ENCODE measurements around the gene SPCS1.
"Not testable (repeated sequence)": the region's sequence is repeated elsewhere in the genome, so short reads cannot be mapped to it uniquely, and the experiment has no call there.

SPCS1 gene

DNA sequence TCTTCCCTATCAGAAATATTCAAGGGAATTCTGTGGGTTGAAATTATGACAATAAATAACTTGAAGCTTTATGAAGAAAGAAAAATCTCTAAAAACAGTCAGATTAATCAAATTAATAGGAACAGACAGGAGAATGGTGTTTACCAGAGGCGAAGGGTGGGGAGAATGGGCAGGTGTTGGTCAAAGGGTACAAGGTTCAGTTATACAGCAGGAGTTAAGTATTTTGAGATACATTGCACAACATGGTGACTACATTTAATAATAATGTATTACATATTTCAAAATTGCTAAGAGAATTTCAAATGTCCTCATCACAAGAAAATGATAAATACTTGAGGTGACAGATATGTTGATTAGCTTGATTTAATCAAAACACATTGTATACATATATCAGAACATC is 18.6 kb downstream of the SPCS1 start:
- H3K27me3 ChIP-seq (ENCODE audit: insufficient read depth, low read length), result no peaks in the 10 kb centered on the region
- no peak overlapping the region for H3K9ac ChIP-seq (ENCODE audit: low read length)
- no peak overlapping the region for H4K12ac ChIP-seq (ENCODE audit: low read depth, low read length)
- no peak overlapping the region for H2BK12ac ChIP-seq (ENCODE audit: low read length)
- H2BK5ac ChIP-seq (ENCODE audit: low read depth, low read length, poor library complexity), result no peak overlapping the region
- H3K36me3 ChIP-seq (ENCODE audit: control insufficient read depth in 1 of 2, insufficient read depth in 2 of 2, low read length in 2 of 2), result peaks cover 4 to 7% of the 10 kb centered on the region in 2 experiments
- no CpG with 5 or more reads among the region's 1 CpG for whole genome bisulfite sequencing (ENCODE audit: extremely low coverage, insufficient coverage, insufficient read length)
- peak in 1 of 2 donors; percentile 28 for DNase-seq
- no peak overlapping the region for H2BK120ac ChIP-seq (ENCODE audit: insufficient read depth, low read length, poor library complexity)
- no peak overlapping the region for H2AFZ ChIP-seq (ENCODE audit: insufficient read depth, low read length, poor library complexity)
- H3K4me1 ChIP-seq (ENCODE audit: control insufficient read depth in 1 of 2, insufficient read depth in 2 of 2, low read length in 2 of 2), result peaks cover 3 to 5% of the 10 kb centered on the region in 2 experiments
- no peak overlapping the region for H3K27ac ChIP-seq (ENCODE audit: low read depth, low read length)
- no peak overlapping the region for H3K4me3 ChIP-seq (ENCODE audit: low read depth, low read length)
- H3K79me1 ChIP-seq (ENCODE audit: low read length), result peaks cover 3% of the 10 kb centered on the region
- H3K4me2 ChIP-seq (ENCODE audit: low read length), result no peak overlapping the region
- H2AK5ac ChIP-seq (ENCODE audit: low read length), result no peak overlapping the region
- H3K18ac ChIP-seq (ENCODE audit: low read length), result no peak overlapping the region
- no peak overlapping the region for H4K91ac ChIP-seq (ENCODE audit: low read depth, low read length)
- no peak overlapping the region for H3K23ac ChIP-seq (ENCODE audit: low read length)
- no peak overlapping the region for H3K4ac ChIP-seq (ENCODE audit: low read depth, low read length)
- no peak overlapping the region for H4K8ac ChIP-seq (ENCODE audit: low read depth, low read length)
- no peak overlapping the region for H3K14ac ChIP-seq (ENCODE audit: low read length)
- H3K9me3 ChIP-seq (ENCODE audit: insufficient read depth, low read depth, low read length), result peaks cover 3% of the 10 kb centered on the region
- H3K79me2 ChIP-seq (ENCODE audit: control insufficient read depth, insufficient read depth, low read length, poor library complexity), result no peaks in the 10 kb centered on the region

DNA sequence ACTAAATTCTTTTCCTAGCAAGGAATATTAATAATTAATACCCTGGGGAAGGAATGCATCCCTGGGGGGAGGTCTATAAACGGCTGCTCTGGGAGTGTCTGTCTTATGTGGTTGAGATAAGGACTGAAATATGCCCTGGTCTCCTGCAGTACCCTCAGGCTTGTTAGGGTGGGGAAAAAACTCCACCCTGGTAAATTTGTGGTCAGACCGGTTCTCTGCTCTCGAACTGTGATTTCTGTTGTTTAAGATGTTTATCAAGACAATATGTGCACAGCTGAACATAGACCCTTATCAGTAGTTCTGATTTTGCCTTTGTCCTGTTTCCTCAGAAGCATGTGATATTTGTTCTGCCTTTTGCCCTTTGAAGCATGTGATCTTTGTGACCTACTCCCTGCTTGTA is 22.8 kb downstream of the SPCS1 start:
- not testable (repeated sequence) for H3K9me3 ChIP-seq (ENCODE audit: insufficient read depth, low read depth, low read length); H3K14ac ChIP-seq (ENCODE audit: low read length); H2BK12ac ChIP-seq (ENCODE audit: low read length); H3K27me3 ChIP-seq (ENCODE audit: insufficient read depth, low read length); H3K4ac ChIP-seq (ENCODE audit: low read depth, low read length); H3K9ac ChIP-seq (ENCODE audit: low read length); H2AK5ac ChIP-seq (ENCODE audit: low read length); H4K12ac ChIP-seq (ENCODE audit: low read depth, low read length); H3K27ac ChIP-seq (ENCODE audit: low read depth, low read length); H3K4me3 ChIP-seq (ENCODE audit: low read depth, low read length); H2BK120ac ChIP-seq (ENCODE audit: insufficient read depth, low read length, poor library complexity); H3K4me1 ChIP-seq (ENCODE audit: control insufficient read depth in 1 of 2, insufficient read depth in 2 of 2, low read length in 2 of 2); H3K23ac ChIP-seq (ENCODE audit: low read length); H2AFZ ChIP-seq (ENCODE audit: insufficient read depth, low read length, poor library complexity); H3K18ac ChIP-seq (ENCODE audit: low read length); H3K4me2 ChIP-seq (ENCODE audit: low read length); H2BK5ac ChIP-seq (ENCODE audit: low read depth, low read length, poor library complexity); H3K79me2 ChIP-seq (ENCODE audit: control insufficient read depth, insufficient read depth, low read length, poor library complexity); H3K79me1 ChIP-seq (ENCODE audit: low read length); H4K8ac ChIP-seq (ENCODE audit: low read depth, low read length); H4K91ac ChIP-seq (ENCODE audit: low read depth, low read length)
- peaks cover 16 to 20% of the 10 kb centered on the region in 2 experiments for H3K36me3 ChIP-seq (ENCODE audit: control insufficient read depth in 1 of 2, insufficient read depth in 2 of 2, low read length in 2 of 2)
- no CpG with 5 or more reads among the region's 3 CpGs for WGBS (ENCODE audit: extremely low coverage, insufficient coverage, insufficient read length)
- DNase-seq, result peak; percentile 14 to 74

DNA sequence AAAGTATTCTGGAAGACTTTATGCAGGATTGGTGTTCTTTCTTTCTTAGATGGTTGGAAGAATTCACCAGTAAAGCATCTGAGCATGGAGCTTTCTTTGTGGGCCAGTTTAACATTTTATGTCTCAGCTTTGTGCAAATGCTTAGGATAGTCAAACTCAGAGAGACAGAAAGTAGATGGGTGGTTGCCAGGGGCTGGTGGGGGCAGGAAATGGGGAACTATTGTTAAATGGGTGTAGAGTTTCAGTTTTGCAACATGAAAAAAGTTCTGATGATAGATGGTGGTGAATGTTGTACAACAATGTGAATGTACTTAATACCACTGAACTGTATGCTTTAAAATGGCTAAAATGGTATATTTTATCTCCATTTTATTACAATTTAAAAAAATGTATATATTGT is 24.8 kb downstream of the SPCS1 start:
- Histone ChIP-seq H3K4me2 (ENCODE audit: low read length) (no peak overlapping the region), H3K27ac (ENCODE audit: low read depth, low read length) (no peak overlapping the region), H3K27me3 (ENCODE audit: insufficient read depth, low read length) (no peaks in the 10 kb centered on the region), H2BK120ac (ENCODE audit: insufficient read depth, low read length, poor library complexity) (no peak overlapping the region), H4K12ac (ENCODE audit: low read depth, low read length) (no peak overlapping the region), H3K4me3 (ENCODE audit: low read depth, low read length) (no peak overlapping the region), H4K91ac (ENCODE audit: low read depth, low read length) (no peak overlapping the region), H2BK5ac (ENCODE audit: low read depth, low read length, poor library complexity) (no peak overlapping the region), H3K23ac (ENCODE audit: low read length) (no peak overlapping the region), H3K14ac (ENCODE audit: low read length) (no peak overlapping the region), H4K8ac (ENCODE audit: low read depth, low read length) (no peak overlapping the region), H3K9ac (ENCODE audit: low read length) (no peak overlapping the region), H3K9me3 (ENCODE audit: insufficient read depth, low read depth, low read length) (peaks cover 6% of the 10 kb centered on the region), H3K79me2 (ENCODE audit: control insufficient read depth, insufficient read depth, low read length, poor library complexity) (no peaks in the 10 kb centered on the region), H2BK12ac (ENCODE audit: low read length) (no peak overlapping the region), H2AK5ac (ENCODE audit: low read length) (no peak overlapping the region), H3K18ac (ENCODE audit: low read length) (no peak overlapping the region), H3K36me3 (ENCODE audit: control insufficient read depth in 1 of 2, insufficient read depth in 2 of 2, low read length in 2 of 2) (peaks cover 16 to 24% of the 10 kb centered on the region in 2 experiments), H3K4me1 (ENCODE audit: control insufficient read depth in 1 of 2, insufficient read depth in 2 of 2, low read length in 2 of 2) (no peaks in the 10 kb centered on the region), H3K79me1 (ENCODE audit: low read length) (peaks cover 3% of the 10 kb centered on the region), H3K4ac (ENCODE audit: low read depth, low read length) (no peak overlapping the region), H2AFZ (ENCODE audit: insufficient read depth, low read length, poor library complexity) (no peak overlapping the region)
- no peak for DNase-seq

DNA sequence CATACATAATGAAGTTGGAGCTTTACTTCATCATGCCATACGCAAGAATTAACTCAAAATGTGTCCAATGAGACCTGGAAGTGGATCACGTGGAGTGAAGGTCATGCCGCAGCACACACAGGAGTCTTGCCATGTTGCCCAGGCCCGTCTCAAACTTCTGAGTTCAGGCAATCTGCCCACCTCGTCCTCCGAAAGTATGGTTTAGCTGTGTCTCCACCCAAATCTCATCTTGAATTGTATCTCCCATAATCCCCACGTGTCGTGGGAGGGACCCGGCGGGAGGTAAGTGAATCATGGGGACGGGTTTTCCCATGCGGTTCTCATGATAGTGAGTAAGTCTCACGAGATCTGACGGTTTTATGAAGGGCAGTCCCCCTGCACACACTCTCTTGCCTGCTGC is 25.7 kb downstream of the SPCS1 start:
- Histone ChIP-seq H3K79me1 (ENCODE audit: low read length) (peaks cover 3% of the 10 kb centered on the region), H3K36me3 (ENCODE audit: control insufficient read depth in 1 of 2, insufficient read depth in 2 of 2, low read length in 2 of 2) (peaks cover 16 to 24% of the 10 kb centered on the region in 2 experiments), H4K12ac (ENCODE audit: low read depth, low read length) (no peak overlapping the region), H2BK5ac (ENCODE audit: low read depth, low read length, poor library complexity) (no peak overlapping the region), H3K4me2 (ENCODE audit: low read length) (no peak overlapping the region), H2AK5ac (ENCODE audit: low read length) (no peak overlapping the region), H3K4ac (ENCODE audit: low read depth, low read length) (no peak overlapping the region), H3K9ac (ENCODE audit: low read length) (no peak overlapping the region), H3K27ac (ENCODE audit: low read depth, low read length) (no peak overlapping the region), H2BK120ac (ENCODE audit: insufficient read depth, low read length, poor library complexity) (no peak overlapping the region), H2AFZ (ENCODE audit: insufficient read depth, low read length, poor library complexity) (no peak overlapping the region), H4K91ac (ENCODE audit: low read depth, low read length) (no peak overlapping the region), H3K14ac (ENCODE audit: low read length) (no peak overlapping the region), H3K27me3 (ENCODE audit: insufficient read depth, low read length) (no peaks in the 10 kb centered on the region), H3K4me1 (ENCODE audit: control insufficient read depth in 1 of 2, insufficient read depth in 2 of 2, low read length in 2 of 2) (no peaks in the 10 kb centered on the region), H2BK12ac (ENCODE audit: low read length) (no peak overlapping the region), H3K23ac (ENCODE audit: low read length) (no peak overlapping the region), H3K9me3 (ENCODE audit: insufficient read depth, low read depth, low read length) (peaks cover 6% of the 10 kb centered on the region), H4K8ac (ENCODE audit: low read depth, low read length) (no peak overlapping the region), H3K79me2 (ENCODE audit: control insufficient read depth, insufficient read depth, low read length, poor library complexity) (no peaks in the 10 kb centered on the region), H3K18ac (ENCODE audit: low read length) (no peak overlapping the region), H3K4me3 (ENCODE audit: low read depth, low read length) (no peak overlapping the region)
- no peak for DNase-seq
- WGBS (ENCODE audit: extremely low coverage, insufficient coverage, insufficient read length), result no CpG with 5 or more reads among the region's 14 CpGs
